K562 (cell line): ENCODE measurements around the gene TMEM87A. TPM values are rescaled to one million over a fixed set of nuclear protein-coding genes. Genes with fewer than 3 reads are reported as not detected.

Experiments used
- ATAC-seq: fragments of 200-7000 bp; cut with Tn5 transposase; 3 replicates; pipeline ENCODE4 v1.9.1; 2020; ENCODE audit warnings: moderate library complexity
- BruUV-seq: library from RNA; stranded (reverse); fragments of 400-500 nt; replicated peaks from 2 replicates; lab custom pipeline; 2021; lab: Mats Ljungman, UMichigan
- CTCF ChIA-PET: fragments of 300-600 bp; formaldehyde crosslinking; extraction: SDS; loops from one replicate; lab custom pipeline; 2021; ENCODE audit warnings: low intra/inter-chr PET ratio; lab: Yijun Ruan, JAX
- POLR2A ChIA-PET: fragments of 300-600, 350-650 bp; sonication (Branson Sonifier 250); formaldehyde crosslinking; extraction: SDS; loops from one replicate; lab custom pipeline; 2021; ENCODE audit warnings: antibody characterized with exemption, inconsistent platforms; lab: Yijun Ruan, JAX
- DNase-seq, 4 experiments: peaks; one replicate each; pipeline versions ENCODE4 v3.0.0 to v3.0.0-alpha.2; 2011 to 2018; ENCODE audit warnings: low spot score in 3 of 4, mixed read lengths in 3 of 4; ENCODE audit errors: extremely low read depth in 1 of 4
- FAIRE-seq: peaks from 2 replicates; lab custom pipeline; 2011; peaks lifted over from hg19 to GRCh38; lab: Jason Lieb, UNC
- H2AFZ ChIP-seq: 2 replicates; pipeline ENCODE4 v1.6.0; 2011; ENCODE audit warnings: low read depth, low read length, control low read depth, inconsistent platforms
- H3K27ac ChIP-seq: fragments of 200-600 bp; 3 replicates; pipeline ENCODE4 v1.8.0; 2011; ENCODE audit warnings: low read depth, mild to moderate bottlenecking, control low read depth, inconsistent platforms, low read length, moderate library complexity, mixed read lengths; ENCODE audit errors: extremely low read depth
- H3K27me3 ChIP-seq, 2 experiments: fragments of 300-600 bp in 1 of 2; 2 replicates in 1 of 2; 3 replicates in 1 of 2; pipeline versions ENCODE4 v1.6.0 to v1.8.0; 2011; ENCODE audit warnings: inconsistent platforms in 2 of 2, low read length in 2 of 2, mild to moderate bottlenecking in 1 of 2, mixed read lengths in 1 of 2, moderate library complexity in 1 of 2; ENCODE audit not compliant: control insufficient read depth in 2 of 2, insufficient read depth in 2 of 2
- H3K36me3 ChIP-seq: fragments of 300-600 bp; 3 replicates; pipeline ENCODE4 v1.8.0; 2011; ENCODE audit warnings: mild to moderate bottlenecking, low read length, inconsistent platforms; ENCODE audit not compliant: control insufficient read depth, insufficient read depth
- H3K4me1 ChIP-seq, 2 experiments: fragments of 200-600 bp in 1 of 2; replicated peaks in 1 of 2; 2 replicates in 1 of 2; 3 replicates in 1 of 2; pipeline versions ENCODE4 v1.5.1 to v1.8.0; 2011; ENCODE audit warnings: inconsistent platforms in 2 of 2, low read length in 2 of 2, mild to moderate bottlenecking in 1 of 2, mixed read lengths in 1 of 2, moderate library complexity in 1 of 2; ENCODE audit not compliant: control insufficient read depth in 2 of 2, insufficient read depth in 2 of 2
- H3K4me2 ChIP-seq: 2 replicates; pipeline ENCODE4 v1.6.1; 2011; ENCODE audit warnings: low read length, control low read depth, inconsistent platforms, mixed read lengths; ENCODE audit not compliant: insufficient read depth
- H3K4me3 ChIP-seq: fragments of 200-600 bp; sonication (generic), shearing (Covaris generic); 2 replicates; pipeline ENCODE4 v1.5.1; 2016; ENCODE audit warnings: control low read depth, inconsistent platforms
- H3K79me2 ChIP-seq: fragments of 200-600 bp; 3 replicates; pipeline ENCODE4 v1.8.0; 2011; ENCODE audit warnings: low read length, inconsistent platforms; ENCODE audit not compliant: control insufficient read depth, insufficient read depth
- H3K9ac ChIP-seq, 2 experiments: 2 replicates each; pipeline versions ENCODE4 v1.6.0 to v1.6.1; 2011; ENCODE audit warnings: low read depth in 2 of 2, low read length in 2 of 2, control low read depth in 1 of 2, inconsistent platforms in 1 of 2, mild to moderate bottlenecking in 1 of 2, mixed read lengths in 1 of 2; ENCODE audit not compliant: insufficient read depth in 1 of 2
- H3K9me1 ChIP-seq: one replicate; pipeline ENCODE4 v1.6.0; 2011; ENCODE audit warnings: inconsistent platforms, mild to moderate bottlenecking, low read length, moderate library complexity; ENCODE audit not compliant: control insufficient read depth, insufficient read depth
- H3K9me3 ChIP-seq: replicated peaks from 2 replicates; pipeline ENCODE4 v1.5.1; 2011; ENCODE audit warnings: low read depth, low read length, inconsistent platforms; ENCODE audit not compliant: control insufficient read depth, insufficient read depth
- H4K20me1 ChIP-seq: replicated peaks from 2 replicates; pipeline ENCODE4 v1.6.1; 2011; ENCODE audit warnings: low read length, inconsistent platforms, mixed read lengths; ENCODE audit not compliant: control insufficient read depth, insufficient read depth
- CHD4 ChIP-seq: fragments of 200-600 bp; sonication (generic); IDR thresholded peaks from 3 replicates; pipeline ENCODE4 v1.6.1; 2012; ENCODE audit warnings: low read depth, mild to moderate bottlenecking, mixed read lengths, low read length, inconsistent platforms; ENCODE audit not compliant: insufficient read depth, insufficient replicate concordance, poor library complexity, severe bottlenecking
- DACH1 ChIP-seq: fragments of 450-650 bp; IDR thresholded peaks from 2 replicates; pipeline ENCODE4 v1.6.1; 2018; ENCODE audit not compliant: partially characterized antibody
- FIP1L1 ChIP-seq: fragments of 200-400 bp; formaldehyde crosslinking; IDR thresholded peaks from 2 replicates; pipeline ENCODE4 v1.6.1; 2018; ENCODE audit warnings: mild to moderate bottlenecking, low read depth, low read length; ENCODE audit not compliant: poor library complexity, severe bottlenecking
- NCOA1 ChIP-seq: fragments of 450-650 bp; IDR thresholded peaks from 2 replicates; pipeline ENCODE4 v1.6.1; 2016; ENCODE audit warnings: low read depth
- PRDM10 ChIP-seq: fragments of 450-650 bp; IDR thresholded peaks from 2 replicates; pipeline ENCODE4 v1.6.1; 2018; ENCODE audit not compliant: partially characterized antibody
- RFX1 ChIP-seq: fragments of 450-650 bp; IDR thresholded peaks from 2 replicates; pipeline ENCODE4 v1.6.1; 2016; ENCODE audit warnings: mild to moderate bottlenecking, moderate library complexity
- SLC30A9 ChIP-seq: fragments of 250-450 bp; sonication (Bioruptor Pico); IDR thresholded peaks from 2 replicates; pipeline ENCODE4 v1.8.0; 2022; ENCODE audit warnings: mild to moderate bottlenecking, moderate library complexity
- SMARCA4 ChIP-seq: fragments of 450-650 bp; IDR thresholded peaks from 2 replicates; pipeline ENCODE4 v1.6.1; 2016
- SNAPC5 ChIP-seq: fragments of 250-450 bp; sonication (Bioruptor Pico); IDR thresholded peaks from 2 replicates; pipeline ENCODE4 v1.8.0; 2021; ENCODE audit warnings: moderate library complexity, mild to moderate bottlenecking, inconsistent platforms
- TAL1 ChIP-seq: fragments of 450-650 bp; IDR thresholded peaks from 2 replicates; pipeline ENCODE4 v1.6.1; 2016; ENCODE audit warnings: mild to moderate bottlenecking
- TEAD4 ChIP-seq, 2 experiments: sonication (generic) in 1 of 2; formaldehyde crosslinking in 1 of 2; IDR thresholded peaks; 2 replicates each; pipeline versions ENCODE4 v1.6.1 to v1.8.0; 2012 to 2022; ENCODE audit warnings: borderline replicate concordance in 1 of 2, inconsistent platforms in 1 of 2, low read length in 1 of 2, mild to moderate bottlenecking in 1 of 2, missing genetic modification reagents in 1 of 2
- UBTF ChIP-seq, 2 experiments: IDR thresholded peaks; 2 replicates each; pipeline ENCODE4 v1.6.1; 2012; ENCODE audit warnings: improper control_type of control experiment in 2 of 2, low read depth in 2 of 2, low read length in 2 of 2, borderline replicate concordance in 1 of 2
- ZNF551 ChIP-seq: fragments of 250-450 bp; sonication (Bioruptor Pico); IDR thresholded peaks from 2 replicates; pipeline ENCODE4 v1.5.0; 2021; ENCODE audit warnings: mild to moderate bottlenecking, moderate library complexity
- WGBS: fragments of 100-300 bp; shearing (Covaris generic); methylation state at CpG from one replicate; pipeline ENCODE4 v1.1.6; 2016; ENCODE audit warnings: low coverage, mixed read lengths; ENCODE audit not compliant: insufficient coverage; ENCODE audit errors: missing lambda C conversion rate; 5-methylcytosine and 5-hydroxymethylcytosine counted together
- in situ Hi-C: fragments of 300-500 bp; cut with MboI; formaldehyde crosslinking; loops from 4 replicates; pipeline ENCODE4 v1.15.0; 2018; ENCODE audit warnings: inconsistent platforms, mixed read lengths
- intact Hi-C: fragments of 100-400 bp; cut with micrococcal nuclease; formaldehyde crosslinking; loops from 2 replicates; pipeline ENCODE4 v1.14.2; 2022
- polyA plus RNA-seq, 8 experiments: library from polyadenylated mRNA; depleted of rRNA in 4 of 8; stranded (reverse) in 5 of 8; unstranded in 3 of 8; fragments of >200 nt; fragmentation: Nextera tagmentation in 2 of 8; fragmentation: Illumina TruSeq in 1 of 8; extraction: Ambion mirVana in 2 of 8; extraction: Trizol in 1 of 8; gene quantifications; 2 replicates each; pipeline versions ENCODE4 v1.2.1 to v1.2.3, GENCODE V29; 2011 to 2014; ENCODE audit warnings: inconsistent platforms in 1 of 8, missing spikeins in 1 of 8
- total RNA-seq, 7 experiments: library from RNA; depleted of rRNA in 6 of 7; stranded (reverse); fragments of >200 nt in 6 of 7; fragmentation: Illumina TruSeq in 2 of 7; extraction: Trizol in 2 of 7; gene quantifications; 2 replicates each; pipeline versions ENCODE4 v1.2.1 to v1.2.3, GENCODE V29; 2011 to 2021; ENCODE audit warnings: low replicate concordance in 1 of 7
- TF ChIP-seq, protein P1 (sequence below), 2 experiments: fragments of 250-450 bp in 1 of 2; fragments of 450-650 bp in 1 of 2; sonication (Bioruptor Pico) in 1 of 2; IDR thresholded peaks; 2 replicates each; pipeline versions ENCODE4 v1.6.1 to v1.8.0; 2016 to 2021; ENCODE audit warnings: mild to moderate bottlenecking in 2 of 2, moderate library complexity in 2 of 2, missing compliant biosample characterization in 1 of 2, missing genetic modification characterization in 1 of 2

The TMEM87A gene
- total and polyA plus RNA-seq, 9 of the 15 experiments (the other 6 are each of a cell fraction or from before 2014, with no cell fraction given): 16.6 to 43.3 (median 29.6) TPM

- no peak overlapping the region for H2AFZ ChIP-seq
- FAIRE-seq: peak; percentile 58
- no peak for TF ChIP-seq SMARCA4
- TF ChIP-seq UBTF (IDR thresholded peaks at IDR 0.05; ENCODE audit: borderline replicate concordance in 1 of 2, low read depth in 2 of 2, low read length in 2 of 2): no peak
- TF ChIP-seq TAL1: no peak
- TF ChIP-seq CHD4: no peak
- TF ChIP-seq ZNF551 (CRISPR knock-in tag): no peak
- TF ChIP-seq RFX1: no peak
- TF ChIP-seq SLC30A9 (CRISPR knock-in tag): no peak
- TF ChIP-seq PRDM10: peak; percentile 80
- TF ChIP-seq TEAD4 (IDR thresholded peaks at IDR 0.05; ENCODE audit: low read length): peak; percentile 20; the same call in 1 of the 2 replicates
- no peak for TF ChIP-seq TEAD4 (CRISPR knock-in tag; IDR thresholded peaks at IDR 0.05; ENCODE audit: borderline replicate concordance)
- no peak for TF ChIP-seq DACH1
- no peak for TF ChIP-seq SNAPC5 (CRISPR knock-in tag)
- TF ChIP-seq, protein P1, sequence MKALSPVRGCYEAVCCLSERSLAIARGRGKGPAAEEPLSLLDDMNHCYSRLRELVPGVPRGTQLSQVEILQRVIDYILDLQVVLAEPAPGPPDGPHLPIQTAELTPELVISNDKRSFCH (CRISPR knock-in tag; IDR thresholded peaks at IDR 0.05): no peak
- TF ChIP-seq, protein P1 (tag; IDR thresholded peaks at IDR 0.05): no peak
- TF ChIP-seq FIP1L1: no peak
- no peak for TF ChIP-seq NCOA1
These were observed 97.6 kb downstream of the TMEM87A start for GRCh38 chr15:42175671-42176070.

More at GRCh38 chr15:42175671-42176070, 97.6 kb downstream of the TMEM87A start:
- H3K4me1 ChIP-seq: no peaks in the 10 kb centered on the region; a peak in 2 of 5 replicates
- H3K27ac ChIP-seq: no peak overlapping the region
- H3K4me3 ChIP-seq: no peak overlapping the region
- no peaks in the 10 kb centered on the region for H3K9me3 ChIP-seq
- intact Hi-C loops: no loop called here
- H3K9ac ChIP-seq: no peak overlapping the region
- no peaks in the 10 kb centered on the region for H4K20me1 ChIP-seq
- WGBS: 48% methylated on average over 5 of the region's 5 CpGs
- H3K27me3 ChIP-seq: no peaks in the 10 kb centered on the region
- DNase-seq: no peak
- no TSS peak for BruUV-seq
- CTCF ChIA-PET: no interaction called here
- H3K4me2 ChIP-seq: no peak overlapping the region
- H3K9me1 ChIP-seq: no peaks in the 10 kb centered on the region
- peaks cover 53% of the 10 kb centered on the region for H3K36me3 ChIP-seq
- H3K79me2 ChIP-seq: no peaks in the 10 kb centered on the region
- POLR2A ChIA-PET: no interaction called here
- in situ Hi-C loops: no loop called here
- ATAC-seq: no peak
